ENCODE data around the gene TIMM9.

Gene TIMM9

GRCh38 chr14:58427281-58428117 lies at the start of gene TIMM9, which contains the start of gene KIAA0586:
Gene TIMM9, minus strand, starts transcription at chr14:58427531. Its CDS starts 15,586 bp downstream, at chr14:58411945.
Gene KIAA0586, plus strand, starts transcription at chr14:58427719. Its CDS starts 546 bp downstream, at chr14:58428265.
- peak within 1 kb of the TSS; percentile 73 for H3K4me3 ChIP-seq (replicated peaks; ENCODE audit: low read depth, low read length)
- TF ChIP-seq CTCF (IDR thresholded peaks at IDR 0.05; ENCODE audit: low read length, missing control alignments): no peak
- DNase-seq (ENCODE audit: low read depth): peak; percentile 100

GRCh38 chr14:58476320-58476719 lies 49.0 kb upstream of the TIMM9 start:
- TF ChIP-seq CTCF (IDR thresholded peaks at IDR 0.05; ENCODE audit: low read length, missing control alignments): no peak
- H3K4me3 ChIP-seq (replicated peaks; ENCODE audit: low read depth, low read length): no peak overlapping the region
- DNase-seq (ENCODE audit: low read depth): no peak

DNA sequence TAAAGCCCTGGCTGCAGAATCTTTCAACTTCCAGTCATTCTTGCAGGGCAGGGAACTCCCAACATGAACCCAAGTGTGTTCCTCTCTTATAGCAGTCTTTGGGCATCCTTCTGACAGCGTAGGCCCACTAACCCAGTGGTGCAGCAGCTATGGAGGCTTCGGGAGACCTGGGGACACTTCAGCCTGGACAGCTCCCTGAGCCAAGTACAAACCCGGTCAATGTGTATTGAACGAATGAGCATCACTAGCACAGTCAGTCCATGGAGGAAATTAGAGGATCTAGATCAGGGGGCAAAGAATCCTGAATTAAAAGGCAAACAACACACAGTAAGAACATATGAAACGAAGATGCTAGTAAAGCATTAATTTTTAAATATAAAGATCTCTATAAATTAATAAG lies 42.0 kb upstream of the TIMM9 start:
- no peak overlapping the region for H3K4me3 ChIP-seq (replicated peaks; ENCODE audit: low read depth, low read length)
- DNase-seq (ENCODE audit: low read depth): no peak
- TF ChIP-seq CTCF (IDR thresholded peaks at IDR 0.05; ENCODE audit: low read length, missing control alignments): no peak

GRCh38 chr14:58467575-58467974 lies 40.2 kb upstream of the TIMM9 start:
- TF ChIP-seq CTCF (IDR thresholded peaks at IDR 0.05; ENCODE audit: low read length, missing control alignments): no peak
- H3K4me3 ChIP-seq (replicated peaks; ENCODE audit: low read depth, low read length): no peak overlapping the region
- no peak for DNase-seq (ENCODE audit: low read depth)

GRCh38 chr14:58466459-58466858 lies 39.1 kb upstream of the TIMM9 start:
- DNase-seq (ENCODE audit: low read depth): no peak
- no peak for TF ChIP-seq CTCF (IDR thresholded peaks at IDR 0.05; ENCODE audit: low read length, missing control alignments)
- H3K4me3 ChIP-seq (replicated peaks; ENCODE audit: low read depth, low read length): no peak overlapping the region

GRCh38 chr14:58465421-58465820 lies 38.1 kb upstream of the TIMM9 start:
- no peak for TF ChIP-seq CTCF (IDR thresholded peaks at IDR 0.05; ENCODE audit: low read length, missing control alignments)
- no peak overlapping the region for H3K4me3 ChIP-seq (replicated peaks; ENCODE audit: low read depth, low read length)
- DNase-seq (ENCODE audit: low read depth): peak; percentile 35

- TF ChIP-seq CTCF (IDR thresholded peaks at IDR 0.05; ENCODE audit: low read length, missing control alignments): no peak
- DNase-seq (ENCODE audit: low read depth): no peak
- no peak overlapping the region for H3K4me3 ChIP-seq (replicated peaks; ENCODE audit: low read depth, low read length)
Measured at GRCh38 chr14:58464652-58465051, 37.3 kb upstream of the TIMM9 start.
